Gastroesophageal sphincter (tissue), 4 donors: Measurements from ENCODE around the gene SRCIN1. TPM values are rescaled to one million over a fixed set of nuclear protein-coding genes. Genes with fewer than 3 reads are reported as not detected.

ENCODE experiments used
- ATAC-seq: fragments of 150-250 bp; one replicate; pipeline ENCODE4 v1.9.1; 2016; ENCODE audit warnings: mild to moderate bottlenecking, moderate library complexity
- H3K27ac ChIP-seq, 4 donors: fragments of 200-600 bp; sonication (generic) in 3 of 4; 1 replicate in 3 of 4; 2 replicates in 1 of 4; pipeline ENCODE4 v1.5.1; 2016 to 2019
- H3K27me3 ChIP-seq: fragments of 200-600 bp; sonication (generic); one replicate; pipeline ENCODE4 v1.5.1; 2019
- H3K36me3 ChIP-seq, 2 donors: fragments of 200-600 bp; sonication (generic); one replicate each; pipeline ENCODE4 v1.5.1; 2019; ENCODE audit warnings: control low read depth in 1 of 2
- H3K4me1 ChIP-seq, 3 donors: fragments of 200-600 bp; sonication (generic); 1 replicate in 2 of 3; 2 replicates in 1 of 3; pipeline ENCODE4 v1.5.1; 2016 to 2019; ENCODE audit warnings: control low read depth in 2 of 3
- H3K4me3 ChIP-seq, 2 donors: fragments of 200-600 bp; sonication (generic); one replicate each; pipeline ENCODE4 v1.5.1; 2019; ENCODE audit warnings: mild to moderate bottlenecking in 1 of 2, moderate library complexity in 1 of 2
- H3K9me3 ChIP-seq, 3 donors: fragments of 200-600 bp; sonication (generic); one replicate each; pipeline ENCODE4 v1.5.1; 2017 to 2019; ENCODE audit warnings: control low read depth in 2 of 3
- EP300 ChIP-seq: sonication (generic); formaldehyde crosslinking; IDR thresholded peaks from one replicate; pipeline ENCODE4 v1.6.1; 2017; ENCODE audit warnings: antibody characterized with exemption, mild to moderate bottlenecking
- POLR2A ChIP-seq, 2 donors: fragments of 450-650 bp; IDR thresholded peaks; one replicate each; pipeline ENCODE4 v1.6.1; 2017; ENCODE audit warnings: antibody characterized with exemption in 2 of 2, mild to moderate bottlenecking in 2 of 2, moderate library complexity in 1 of 2
- POLR2AphosphoS5 ChIP-seq: sonication (generic); formaldehyde crosslinking; IDR thresholded peaks from one replicate; pipeline ENCODE4 v1.6.1; 2017; ENCODE audit warnings: antibody characterized with exemption
- WGBS, 2 donors: methylation state at CpG; one replicate each; pipeline ENCODE4 v1.1.5; 2018; ENCODE audit warnings: low coverage in 1 of 2; 5-methylcytosine and 5-hydroxymethylcytosine counted together
- total RNA-seq, 4 donors: library from RNA; depleted of rRNA; stranded (reverse); fragments of >200 nt; gene quantifications; one replicate each; pipeline ENCODE4 v1.1.0, GENCODE V29; 2016
- TF ChIP-seq, protein P1 (sequence below), 4 experiments: fragments of 200-600 bp in 2 of 4; fragments of 450-650 bp in 2 of 4; sonication (generic) in 1 of 4; IDR thresholded peaks; one replicate each; pipeline ENCODE4 v1.5.1; 2017 to 2019; ENCODE audit warnings: antibody characterized with exemption in 4 of 4, mild to moderate bottlenecking in 2 of 4, moderate library complexity in 2 of 4

The SRCIN1 gene
- total RNA-seq, 4 donors from 2014 or later = 0.67 to 2.6 (median 1.5) TPM

DNA sequence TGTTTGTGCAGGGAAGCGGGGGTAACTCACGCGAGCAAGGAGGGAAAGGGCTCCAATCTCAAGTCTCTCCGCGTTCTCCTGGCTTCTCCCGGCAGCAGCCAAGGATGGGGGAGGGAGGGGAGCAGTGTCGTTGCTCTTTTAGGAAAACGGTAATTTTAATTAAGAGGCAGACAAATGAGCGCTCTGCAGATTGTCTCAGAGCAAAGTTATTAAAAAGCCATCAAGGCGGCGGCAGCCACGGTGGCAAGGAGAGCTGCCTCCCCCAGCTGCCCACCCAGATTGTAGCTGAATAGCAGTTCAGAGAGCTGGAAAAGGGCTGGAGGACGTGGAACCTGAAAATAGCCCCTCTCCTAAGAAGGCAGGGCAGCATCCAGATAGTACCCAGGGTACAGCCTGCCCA lies 11.6 kb downstream of the SRCIN1 start:
- Histone ChIP-seq H3K4me3 (no peak overlapping the region), H3K4me1 (peaks cover 0 to under 1% (median 0%) of the 10 kb centered on the region in 3 donors), H3K36me3 (no peaks in the 10 kb centered on the region), H3K9me3 (no peaks in the 10 kb centered on the region), H3K27me3 (peaks cover 95% of the 10 kb centered on the region), H3K27ac (no peak overlapping the region)
- ATAC-seq = no peak
- 34 to 42% methylated on average over 4 of the region's 13 CpGs for WGBS, 2 donors
- TF ChIP-seq POLR2A (IDR thresholded peaks at IDR 0.05) = no peak
- no peak for TF ChIP-seq POLR2AphosphoS5

DNA sequence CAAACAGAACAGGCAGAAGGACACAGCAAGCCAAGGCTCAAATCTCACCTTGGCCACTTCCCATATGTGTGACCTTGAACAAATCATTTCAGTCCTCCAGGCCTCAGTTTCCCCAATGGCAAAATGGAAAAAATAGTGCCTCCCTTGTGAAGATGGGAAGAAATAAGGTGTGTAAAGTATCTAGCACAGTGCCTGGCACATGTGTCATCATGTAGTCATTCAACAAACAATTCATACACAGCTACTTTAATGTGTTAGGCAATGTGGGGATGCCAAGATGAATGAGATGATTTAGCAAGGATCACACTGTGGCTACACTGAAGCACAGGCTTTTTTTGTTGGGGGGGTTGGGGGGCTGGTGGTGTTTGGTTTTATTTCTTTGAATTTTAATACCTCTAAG lies 13.3 kb downstream of the SRCIN1 start:
- ATAC-seq = no peak
- Histone ChIP-seq H3K4me3 (no peak overlapping the region), H3K4me1 (peaks cover 0 to 10% (median 0%) of the 10 kb centered on the region in 3 donors), H3K27ac (no peak overlapping the region), H3K36me3 (no peaks in the 10 kb centered on the region), H3K9me3 (no peaks in the 10 kb centered on the region), H3K27me3 (peaks cover 96% of the 10 kb centered on the region)
- TF ChIP-seq POLR2AphosphoS5 (no peak), EP300 (no peak), POLR2A (IDR thresholded peaks at IDR 0.05) (no peak)
- TF ChIP-seq, protein P1, sequence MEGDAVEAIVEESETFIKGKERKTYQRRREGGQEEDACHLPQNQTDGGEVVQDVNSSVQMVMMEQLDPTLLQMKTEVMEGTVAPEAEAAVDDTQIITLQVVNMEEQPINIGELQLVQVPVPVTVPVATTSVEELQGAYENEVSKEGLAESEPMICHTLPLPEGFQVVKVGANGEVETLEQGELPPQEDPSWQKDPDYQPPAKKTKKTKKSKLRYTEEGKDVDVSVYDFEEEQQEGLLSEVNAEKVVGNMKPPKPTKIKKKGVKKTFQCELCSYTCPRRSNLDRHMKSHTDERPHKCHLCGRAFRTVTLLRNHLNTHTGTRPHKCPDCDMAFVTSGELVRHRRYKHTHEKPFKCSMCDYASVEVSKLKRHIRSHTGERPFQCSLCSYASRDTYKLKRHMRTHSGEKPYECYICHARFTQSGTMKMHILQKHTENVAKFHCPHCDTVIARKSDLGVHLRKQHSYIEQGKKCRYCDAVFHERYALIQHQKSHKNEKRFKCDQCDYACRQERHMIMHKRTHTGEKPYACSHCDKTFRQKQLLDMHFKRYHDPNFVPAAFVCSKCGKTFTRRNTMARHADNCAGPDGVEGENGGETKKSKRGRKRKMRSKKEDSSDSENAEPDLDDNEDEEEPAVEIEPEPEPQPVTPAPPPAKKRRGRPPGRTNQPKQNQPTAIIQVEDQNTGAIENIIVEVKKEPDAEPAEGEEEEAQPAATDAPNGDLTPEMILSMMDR (IDR thresholded peaks at IDR 0.05) = no peak

DNA sequence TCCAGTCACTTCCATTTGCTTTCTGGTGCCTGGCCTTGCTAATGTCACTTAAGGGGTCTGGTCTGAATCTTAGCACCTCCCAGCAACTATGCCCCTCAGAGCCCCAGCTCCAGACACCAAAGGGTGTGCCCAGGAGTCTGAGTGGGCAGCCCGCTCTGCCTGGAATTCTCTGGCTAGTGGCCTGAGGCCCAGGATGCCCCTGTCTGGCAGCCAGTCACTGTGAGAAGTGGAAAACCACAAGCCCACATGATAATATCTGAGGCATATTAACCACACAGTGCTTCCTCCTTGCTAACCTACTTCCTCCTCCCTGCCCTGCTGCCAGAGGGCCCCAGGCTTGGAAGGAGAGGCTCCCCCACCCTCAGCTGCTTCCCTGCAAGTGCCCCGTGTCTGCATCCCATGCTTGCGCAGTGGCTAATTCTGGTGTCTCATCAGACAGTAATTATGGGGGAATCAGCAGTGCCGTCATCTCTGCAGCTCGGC lies 14.0 kb downstream of the SRCIN1 start:
- H3K9me3 ChIP-seq = no peaks in the 10 kb centered on the region
- TF ChIP-seq EP300 (no peak), POLR2A (IDR thresholded peaks at IDR 0.05) (no peak), POLR2AphosphoS5 (no peak)
- TF ChIP-seq, protein P1 (IDR thresholded peaks at IDR 0.05) = no peak
- peaks cover 96% of the 10 kb centered on the region for H3K27me3 ChIP-seq
- 52% methylated on average over 3 of the region's 5 CpGs; no CpG with 5 or more reads in 1 of the 2 donors for WGBS, 2 donors
- no peaks in the 10 kb centered on the region for H3K36me3 ChIP-seq
- ATAC-seq = no peak
- H3K4me1 ChIP-seq = peaks cover 0 to 10% (median 0%) of the 10 kb centered on the region in 3 donors
- H3K27ac ChIP-seq = no peak overlapping the region
- H3K4me3 ChIP-seq = no peak overlapping the region

DNA sequence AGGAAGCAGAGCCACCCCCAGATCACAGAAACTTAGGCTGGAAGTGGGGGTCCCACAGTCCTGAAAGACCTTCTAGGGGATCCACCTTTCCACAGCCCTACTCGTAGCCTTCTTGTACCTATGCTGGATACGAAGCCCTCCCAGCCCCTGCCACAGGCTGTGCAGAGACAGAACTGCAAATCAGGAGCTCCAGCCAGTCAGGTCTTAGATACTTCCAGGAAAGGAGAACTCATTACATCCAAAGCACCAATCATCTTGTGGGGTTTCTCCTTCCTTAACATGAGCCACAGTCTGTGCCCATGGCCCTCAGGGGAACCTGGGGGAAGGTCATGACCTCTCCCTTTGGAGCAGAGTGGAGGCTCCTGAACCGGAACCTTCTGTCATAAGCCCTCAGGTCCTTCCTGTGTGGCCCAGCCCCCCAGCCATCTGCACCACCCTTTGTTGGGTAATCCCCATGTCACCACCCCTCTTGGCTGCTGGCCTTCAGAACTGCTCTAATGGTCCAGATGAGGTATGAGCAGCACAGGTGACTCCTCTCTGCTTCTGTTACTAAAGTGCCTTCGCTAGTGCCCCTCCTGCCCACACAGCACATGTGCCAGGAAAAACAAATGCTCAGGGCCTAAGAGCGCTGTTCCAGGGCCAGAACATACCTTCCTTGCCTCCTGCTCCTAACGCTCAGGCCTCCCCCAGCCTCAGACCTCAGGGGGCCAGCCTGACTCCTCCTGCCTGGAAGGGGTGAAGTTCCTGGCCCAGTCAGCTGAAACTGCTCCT lies 14.6 kb downstream of the SRCIN1 start:
- TF ChIP-seq, protein P1 (IDR thresholded peaks at IDR 0.05) = no peak
- TF ChIP-seq EP300 = no peak
- H3K4me1 ChIP-seq = peaks cover 0 to 10% (median 0%) of the 10 kb centered on the region in 3 donors
- WGBS, 2 donors = 78 to 80% methylated on average over 2 of the region's 6 CpGs
- H3K27ac ChIP-seq = no peak overlapping the region
- H3K27me3 ChIP-seq = peaks cover 96% of the 10 kb centered on the region
- no peak overlapping the region for H3K4me3 ChIP-seq
- no peak for ATAC-seq
- H3K9me3 ChIP-seq = no peaks in the 10 kb centered on the region
- H3K36me3 ChIP-seq = no peaks in the 10 kb centered on the region

DNA sequence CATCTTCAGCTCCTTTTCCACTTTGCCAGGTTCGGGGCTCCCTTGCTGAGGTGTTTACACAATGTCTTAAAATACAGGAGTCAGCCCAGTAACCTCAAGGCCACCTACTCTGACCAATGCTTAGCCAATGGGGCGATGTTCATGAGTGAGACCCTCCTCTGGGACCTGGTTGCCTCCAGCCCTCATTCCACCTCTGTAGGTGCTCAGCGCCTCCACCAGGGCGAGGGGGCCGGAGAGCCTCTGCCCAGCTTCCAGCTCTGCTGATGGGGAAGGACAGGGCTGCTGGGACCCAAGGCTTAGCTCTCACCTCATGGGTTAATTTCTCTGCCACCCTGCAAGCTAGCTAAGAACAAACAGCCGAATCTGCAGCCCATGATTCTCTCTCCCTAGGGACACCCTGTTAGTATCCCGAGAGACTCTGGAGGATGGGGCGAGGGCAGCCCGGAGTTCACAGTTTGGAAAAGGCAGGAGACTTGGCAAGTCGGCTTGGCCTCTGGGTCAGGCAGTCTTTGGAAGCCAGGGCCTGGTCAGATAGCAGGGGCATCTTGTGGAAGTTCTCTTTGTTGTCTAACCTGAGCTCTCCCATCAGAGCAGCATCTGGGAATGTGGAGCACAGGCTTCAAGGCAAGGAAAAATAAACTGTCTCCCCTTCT lies 16.2 kb downstream of the SRCIN1 start:
- H3K36me3 ChIP-seq = no peaks in the 10 kb centered on the region
- peaks cover 0 to 20% (median 0%) of the 10 kb centered on the region in 3 donors for H3K4me1 ChIP-seq
- peaks cover 96% of the 10 kb centered on the region for H3K27me3 ChIP-seq
- no peak overlapping the region for H3K4me3 ChIP-seq
- no peak overlapping the region for H3K27ac ChIP-seq
- no peaks in the 10 kb centered on the region for H3K9me3 ChIP-seq
- no peak for TF ChIP-seq EP300
- TF ChIP-seq, protein P1 (IDR thresholded peaks at IDR 0.05) = no peak
- no peak for TF ChIP-seq POLR2A (IDR thresholded peaks at IDR 0.05)
- TF ChIP-seq POLR2AphosphoS5 = no peak
- no peak for ATAC-seq
- 78% methylated on average over 5 of the region's 10 CpGs; no CpG with 5 or more reads in 1 of the 2 donors for whole genome bisulfite sequencing, 2 donors
